HG02973 (cell line): Measurements from ENCODE around the gene CHCHD4.
"Not testable (repeated sequence)": the region's sequence is repeated elsewhere in the genome, so short reads cannot be mapped to it uniquely, and the experiment has no call there.

ENCODE experiments used
- ATAC-seq: cut with Tn5 transposase; IDR thresholded peaks from one replicate; pipeline ENCODE4 v1.9.1; 2021; ENCODE audit warnings: moderate library complexity; ENCODE audit not compliant: unreplicated experiment

CHCHD4 gene

DNA sequence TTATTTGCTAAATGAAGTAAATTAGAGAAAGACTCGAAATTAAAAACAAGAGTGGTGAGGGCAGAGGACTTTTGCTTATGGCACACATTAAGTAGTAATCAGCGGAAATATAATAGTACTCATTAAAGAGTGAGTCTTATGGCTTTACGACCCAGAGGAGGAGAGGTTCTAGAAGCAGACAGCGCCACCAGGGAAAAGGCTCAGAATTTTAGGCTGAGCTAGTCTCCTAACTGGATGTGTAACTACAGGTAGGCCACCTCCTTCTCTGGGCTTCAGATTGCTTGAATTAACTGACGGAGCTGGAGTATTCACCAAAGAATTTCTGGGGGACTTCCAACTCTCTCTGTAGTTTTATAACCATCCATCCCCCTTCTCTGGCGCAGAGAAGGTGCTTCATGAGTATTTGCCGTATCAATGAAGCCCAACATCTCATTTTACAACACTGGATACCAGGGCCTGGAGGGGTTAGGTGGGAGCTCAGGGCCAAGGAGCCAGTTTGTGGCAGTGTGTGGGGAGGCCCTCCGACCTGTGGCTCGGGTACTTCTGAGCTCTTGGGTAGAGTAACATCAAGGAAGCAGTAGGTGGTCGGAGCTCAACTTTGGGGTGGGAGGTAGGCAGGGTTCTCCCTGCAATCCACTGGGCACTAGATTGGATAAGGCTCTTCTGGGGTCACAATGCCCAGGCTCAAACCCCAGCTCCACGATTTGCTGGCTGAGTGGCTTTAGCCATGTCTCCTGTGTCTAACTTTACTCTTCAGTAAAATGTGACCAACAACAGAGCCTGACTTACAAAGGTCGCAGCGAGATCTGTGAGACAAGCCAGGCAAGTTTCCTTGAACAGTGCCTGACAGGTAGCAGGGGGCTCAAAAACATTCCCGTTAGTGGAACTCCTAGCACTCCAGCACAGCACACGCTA lies 1.1 kb downstream of the CHCHD4 start:
- no peak for ATAC-seq

DNA sequence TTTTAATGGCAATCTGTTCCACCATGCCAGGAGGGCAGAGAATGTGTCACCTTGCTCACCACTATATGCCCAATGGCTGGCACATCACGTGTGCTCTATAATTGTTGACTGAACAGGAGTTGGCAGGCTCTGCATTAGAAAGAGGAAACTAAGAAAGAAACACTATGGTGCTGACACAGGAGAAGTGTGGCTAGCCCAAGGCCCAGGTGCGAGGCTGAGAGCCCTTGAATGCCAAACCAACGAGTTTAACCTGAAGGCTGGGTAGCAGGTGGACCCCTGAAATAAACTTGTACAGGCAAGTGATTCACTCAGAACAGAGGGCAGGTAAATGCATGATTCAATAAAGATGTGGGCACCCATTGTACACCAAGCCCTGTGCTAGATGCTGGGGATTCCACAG lies 2.4 kb downstream of the CHCHD4 start:
- no peak for ATAC-seq

DNA sequence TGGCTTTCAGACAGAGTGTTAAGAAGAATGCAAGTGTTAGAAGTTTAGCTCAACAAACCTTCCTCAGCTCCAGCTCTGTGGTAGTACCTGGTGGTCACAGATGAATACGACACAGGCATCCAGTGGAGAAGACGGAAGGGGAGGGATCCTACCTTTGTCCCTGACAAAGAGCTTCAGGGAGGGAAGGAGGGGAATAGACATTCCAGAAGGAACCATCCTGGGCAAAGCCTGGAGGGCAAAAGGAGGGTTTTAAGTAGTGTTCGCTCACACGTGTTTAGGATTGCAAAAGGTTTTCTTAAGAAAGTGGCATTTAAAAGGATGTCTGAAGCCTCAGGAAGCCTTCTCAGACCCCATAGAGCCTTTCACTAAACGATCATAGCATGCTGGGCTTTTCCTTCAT lies 2.8 kb downstream of the CHCHD4 start:
- no peak for ATAC-seq

DNA sequence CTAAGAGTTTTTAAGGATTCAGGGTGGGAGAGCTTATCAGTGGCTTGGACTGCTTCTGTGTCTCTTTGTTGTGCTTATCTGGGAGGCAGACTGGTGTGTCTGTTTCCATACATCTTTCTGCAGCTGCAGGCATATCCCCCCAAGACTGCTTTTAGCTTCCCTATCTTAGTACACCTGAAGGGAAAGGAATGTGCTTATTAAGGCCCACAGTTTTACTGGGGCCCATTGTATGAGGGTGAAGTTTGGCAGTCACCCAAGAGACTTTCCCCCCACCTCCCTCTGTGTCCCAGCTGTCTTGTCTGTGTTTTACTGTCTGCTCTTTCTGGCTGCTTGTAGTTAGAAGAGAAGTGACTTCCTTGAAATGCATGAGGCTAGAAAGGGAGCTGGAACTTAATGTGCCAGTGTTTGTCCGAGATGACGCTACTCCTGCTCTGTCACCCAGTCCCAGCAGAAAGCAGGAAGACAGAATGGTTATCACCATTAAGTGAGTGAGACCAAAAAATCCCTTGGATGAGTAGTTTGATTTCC lies 3.7 kb downstream of the CHCHD4 start:
- not testable (repeated sequence) for ATAC-seq

GRCh38 chr3:14120111-14120920 lies 4.4 kb downstream of the CHCHD4 start:
- no peak for ATAC-seq

DNA sequence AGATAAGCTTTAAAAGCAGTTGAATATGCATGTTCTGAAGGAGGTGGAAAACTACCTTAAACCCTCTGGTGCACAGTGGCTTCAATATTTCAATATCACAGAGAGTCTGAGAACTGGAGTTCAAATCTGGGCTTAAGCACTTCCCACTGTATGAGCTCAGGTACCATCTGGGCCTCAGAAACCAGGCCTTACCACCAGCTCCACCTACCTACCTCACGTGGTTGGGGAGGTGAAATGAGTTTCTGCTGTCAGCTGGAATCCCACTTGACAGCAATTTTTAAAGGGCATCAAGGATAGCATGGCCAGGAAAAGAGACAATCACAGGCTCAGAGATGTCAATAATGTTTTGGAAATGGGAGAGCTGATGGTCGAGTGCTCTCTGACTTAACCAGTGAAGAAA lies 5.0 kb downstream of the CHCHD4 start:
- ATAC-seq: no peak

GRCh38 chr3:14118400-14119381 lies 6.0 kb downstream of the CHCHD4 start:
- ATAC-seq: no peak

GRCh38 chr3:14117468-14118399 lies 6.9 kb downstream of the CHCHD4 start:
- ATAC-seq: no peak

- no peak for ATAC-seq
These were observed 10.6 kb downstream of the CHCHD4 start for GRCh38 chr3:14113965-14114635.

GRCh38 chr3:14110699-14111098 lies 14.0 kb downstream of the CHCHD4 start:
- ATAC-seq: no peak

DNA sequence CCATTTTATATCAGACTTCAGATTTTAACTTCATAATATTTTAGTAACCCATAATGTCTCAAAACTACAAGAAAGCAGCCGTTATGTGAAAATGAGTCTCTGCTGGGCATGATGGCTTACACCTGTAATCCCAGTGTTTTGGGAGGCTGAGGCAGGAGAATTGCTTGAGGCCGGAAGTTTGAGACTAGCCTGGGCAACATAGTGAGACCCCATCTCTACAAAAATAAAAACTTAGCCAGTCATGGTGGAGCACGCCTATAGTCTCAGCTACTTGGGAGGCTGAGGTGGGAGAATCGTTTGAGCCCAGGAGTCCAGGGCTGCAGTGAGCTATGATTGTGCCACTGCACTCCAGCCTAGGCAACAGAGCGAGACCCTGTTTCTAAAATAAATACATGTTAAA lies 14.8 kb downstream of the CHCHD4 start:
- not testable (repeated sequence) for ATAC-seq

GRCh38 chr3:14097616-14098391 lies 26.9 kb downstream of the CHCHD4 start:
- no peak for ATAC-seq

DNA sequence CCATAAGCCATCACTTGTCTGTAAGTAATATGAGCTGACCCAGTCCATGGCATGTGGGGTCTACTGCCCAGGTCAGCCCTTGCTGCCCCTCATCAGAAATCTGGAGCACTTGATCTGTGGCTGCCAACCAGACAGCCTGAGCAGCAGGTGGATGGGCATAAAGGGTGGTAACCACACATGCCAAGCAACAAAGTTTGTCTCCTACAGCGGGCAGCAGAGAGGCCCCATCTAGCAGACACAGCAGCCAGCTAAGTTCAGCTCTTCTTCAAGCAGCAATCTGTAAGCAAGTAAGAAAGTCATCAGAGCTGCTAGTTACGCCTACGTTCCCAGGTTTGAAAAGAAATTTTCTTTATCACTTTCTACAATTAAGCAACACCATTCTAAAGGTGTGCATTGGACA lies 27.9 kb downstream of the CHCHD4 start:
- no peak for ATAC-seq

DNA sequence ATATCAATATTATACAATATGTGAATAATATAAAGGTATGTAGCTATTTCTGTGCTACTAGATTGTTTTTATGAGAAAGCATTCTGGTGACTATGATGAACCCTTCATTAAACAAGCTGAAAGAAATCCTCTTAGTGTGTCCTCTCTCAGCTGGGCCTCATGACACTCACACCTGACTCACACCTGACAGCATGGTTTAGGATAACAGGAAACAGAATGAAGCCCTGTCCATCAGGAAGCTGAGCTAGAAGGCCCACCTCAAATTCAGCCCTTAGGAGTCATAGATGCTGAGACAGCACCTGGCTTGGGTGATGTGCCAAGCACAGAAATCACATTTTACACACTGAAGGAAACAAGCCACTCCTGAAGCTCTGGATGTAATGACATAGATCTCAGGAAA lies 30.8 kb downstream of the CHCHD4 start:
- no peak for ATAC-seq

GRCh38 chr3:14092464-14092863 lies 32.2 kb downstream of the CHCHD4 start:
- ATAC-seq: no peak

DNA sequence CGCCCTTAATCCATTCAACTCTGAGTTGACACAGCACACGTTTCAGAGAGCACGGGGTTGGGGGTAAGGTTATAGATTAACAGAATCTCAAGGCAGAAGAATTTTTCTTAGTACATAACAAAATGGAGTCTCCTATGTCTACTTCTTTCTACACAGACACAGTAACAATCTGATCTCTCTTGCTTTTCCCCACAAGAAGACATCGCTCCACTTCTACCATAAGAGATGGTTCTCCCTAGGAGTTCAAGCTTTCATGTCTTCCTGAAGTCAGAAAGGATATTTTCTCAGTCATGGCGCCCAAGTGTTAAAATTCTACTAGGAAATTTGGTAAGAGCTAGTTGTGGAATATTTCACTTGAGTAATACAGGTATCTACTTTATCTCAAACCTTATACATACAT lies 32.7 kb downstream of the CHCHD4 start:
- not testable (repeated sequence) for ATAC-seq

- not testable (repeated sequence) for ATAC-seq
These were observed 37.2 kb downstream of the CHCHD4 start for GRCh38 chr3:14087461-14087860.

GRCh38 chr3:14082108-14082657 lies 42.5 kb downstream of the CHCHD4 start:
- ATAC-seq: no peak
